ENCODE results near the gene PITPNB.

PITPNB gene

GRCh38 chr22:27809700-27810608 lies 109.1 kb downstream of the PITPNB start:
- Histone ChIP-seq H3K36me3 (ENCODE audit: insufficient read depth, low read length) (no peaks in the 10 kb centered on the region), H3K4me1 (ENCODE audit: insufficient read depth, low read length) (peaks cover 13% of the 10 kb centered on the region; the same call in 1 of the 2 replicates), H3K9ac (ENCODE audit: low read depth, low read length) (no peak overlapping the region), H3K9me3 (ENCODE audit: control insufficient read depth, insufficient read depth, low read length) (no peaks in the 10 kb centered on the region)

- no peaks in the 10 kb centered on the region for H3K9me3 ChIP-seq (ENCODE audit: control insufficient read depth, insufficient read depth, low read length)
- peaks cover 13% of the 10 kb centered on the region; the same call in 1 of the 2 replicates for H3K4me1 ChIP-seq (ENCODE audit: insufficient read depth, low read length)
- no peaks in the 10 kb centered on the region for H3K36me3 ChIP-seq (ENCODE audit: insufficient read depth, low read length)
- H3K9ac ChIP-seq (ENCODE audit: low read depth, low read length), result no peak overlapping the region
Measured at GRCh38 chr22:27809226-27809603, 109.8 kb downstream of the PITPNB start.

GRCh38 chr22:27808451-27809225 lies 110.4 kb downstream of the PITPNB start:
- Histone ChIP-seq H3K36me3 (ENCODE audit: insufficient read depth, low read length) (no peaks in the 10 kb centered on the region), H3K9ac (ENCODE audit: low read depth, low read length) (no peak overlapping the region), H3K9me3 (ENCODE audit: control insufficient read depth, insufficient read depth, low read length) (no peaks in the 10 kb centered on the region), H3K4me1 (ENCODE audit: insufficient read depth, low read length) (peaks cover 14% of the 10 kb centered on the region; the same call in 1 of the 2 replicates)

- Histone ChIP-seq H3K9me3 (ENCODE audit: control insufficient read depth, insufficient read depth, low read length) (no peaks in the 10 kb centered on the region), H3K4me1 (ENCODE audit: insufficient read depth, low read length) (peaks cover 21% of the 10 kb centered on the region; the same call in 1 of the 2 replicates), H3K36me3 (ENCODE audit: insufficient read depth, low read length) (no peaks in the 10 kb centered on the region), H3K9ac (ENCODE audit: low read depth, low read length) (no peak overlapping the region)
Measured at GRCh38 chr22:27805841-27806240, 113.2 kb downstream of the PITPNB start.

- no peaks in the 10 kb centered on the region; the same call in 1 of the 2 replicates for H3K9me3 ChIP-seq (ENCODE audit: control insufficient read depth, insufficient read depth, low read length)
- H3K36me3 ChIP-seq (ENCODE audit: insufficient read depth, low read length), result no peaks in the 10 kb centered on the region
- H3K4me1 ChIP-seq (ENCODE audit: insufficient read depth, low read length), result peaks cover 12% of the 10 kb centered on the region; the same call in 1 of the 2 replicates
- H3K9ac ChIP-seq (ENCODE audit: low read depth, low read length), result no peak overlapping the region
Measured at GRCh38 chr22:27804470-27805297, 114.4 kb downstream of the PITPNB start.

DNA sequence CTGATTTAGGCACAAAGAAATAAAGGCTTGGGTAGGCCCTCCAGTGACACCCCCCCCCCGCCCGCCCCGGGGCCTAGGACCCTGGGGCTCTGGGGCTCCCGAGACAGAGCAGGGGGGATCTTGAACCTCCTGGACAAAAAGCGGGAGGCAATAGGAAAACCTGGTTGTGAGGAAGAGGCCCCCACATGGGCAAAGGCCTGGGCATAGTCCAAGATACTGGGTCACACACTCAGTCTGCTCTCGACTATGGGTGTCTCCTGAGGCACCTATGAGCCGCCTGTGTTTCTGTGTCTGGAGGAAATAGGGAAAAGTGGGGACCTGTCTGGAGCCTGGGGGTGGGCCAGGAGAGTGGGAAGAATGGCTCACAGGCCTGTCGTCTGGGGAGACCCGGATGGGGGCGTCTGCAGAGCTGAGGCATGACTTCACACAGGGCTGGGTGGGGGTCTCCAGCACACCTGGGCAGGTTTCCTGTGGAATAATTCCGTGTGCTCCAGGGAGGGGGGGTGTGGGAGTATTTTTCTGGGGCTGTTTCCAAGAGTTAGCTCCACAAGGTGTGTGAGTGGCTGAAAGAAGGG lies 115.1 kb downstream of the PITPNB start:
- Histone ChIP-seq H3K36me3 (ENCODE audit: insufficient read depth, low read length) (no peaks in the 10 kb centered on the region), H3K9me3 (ENCODE audit: control insufficient read depth, insufficient read depth, low read length) (no peaks in the 10 kb centered on the region; the same call in 1 of the 2 replicates), H3K4me1 (ENCODE audit: insufficient read depth, low read length) (peaks cover 12% of the 10 kb centered on the region; the same call in 1 of the 2 replicates), H3K9ac (ENCODE audit: low read depth, low read length) (no peak overlapping the region)

GRCh38 chr22:27802346-27803073 lies 116.5 kb downstream of the PITPNB start:
- Histone ChIP-seq H3K36me3 (ENCODE audit: insufficient read depth, low read length) (no peaks in the 10 kb centered on the region), H3K4me1 (ENCODE audit: insufficient read depth, low read length) (peaks cover 12% of the 10 kb centered on the region; the same call in 1 of the 2 replicates), H3K9me3 (ENCODE audit: control insufficient read depth, insufficient read depth, low read length) (no peaks in the 10 kb centered on the region; the same call in 1 of the 2 replicates), H3K9ac (ENCODE audit: low read depth, low read length) (peak overlapping the region; percentile 81)

All from ES-I3 (cell line).